ENCODE measurements around the gene PARD3B. TPM values are rescaled to one million over a fixed set of nuclear protein-coding genes. Genes with fewer than 3 reads are reported as not detected.

The PARD3B gene
- total RNA-seq, 1 experiment from 2014 or later: 5.8 TPM

DNA sequence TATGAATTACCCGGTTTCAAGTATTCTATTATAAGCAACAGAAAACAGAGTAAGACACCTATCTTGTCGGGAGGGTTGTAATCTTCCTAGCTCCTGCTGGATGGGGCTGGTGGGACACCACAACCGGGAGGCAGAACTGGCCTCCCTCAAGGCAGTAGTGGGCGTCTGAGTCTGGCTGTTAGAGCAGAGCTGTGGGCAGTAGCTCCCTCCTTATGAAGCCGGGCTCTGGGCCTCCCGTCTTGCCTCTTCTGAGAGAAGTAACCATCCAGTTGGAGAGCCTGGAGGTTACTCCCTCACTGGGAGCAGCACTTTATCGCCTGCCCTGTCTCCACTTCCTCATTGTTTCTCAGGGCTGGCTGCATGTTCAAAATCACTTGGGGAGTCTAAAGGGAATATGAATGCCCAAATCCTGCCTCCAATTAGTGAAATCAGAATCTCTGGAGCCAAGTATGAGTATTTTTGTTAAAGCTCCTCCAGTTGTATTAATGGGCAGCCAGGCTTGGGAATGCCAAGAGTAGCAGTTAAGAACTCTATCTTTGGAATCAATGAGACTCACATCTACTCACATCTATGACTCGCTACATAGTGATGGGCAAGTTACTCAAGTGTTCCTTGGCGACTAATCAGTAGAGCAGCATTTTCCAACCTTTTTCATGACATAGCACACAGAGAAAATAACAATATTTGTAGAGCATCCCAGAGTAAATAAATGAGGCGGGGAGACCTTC is 1109.8 kb downstream of the PARD3B start:
- no peak for DNase-seq (ENCODE audit: extremely low read depth, low read depth)

DNA sequence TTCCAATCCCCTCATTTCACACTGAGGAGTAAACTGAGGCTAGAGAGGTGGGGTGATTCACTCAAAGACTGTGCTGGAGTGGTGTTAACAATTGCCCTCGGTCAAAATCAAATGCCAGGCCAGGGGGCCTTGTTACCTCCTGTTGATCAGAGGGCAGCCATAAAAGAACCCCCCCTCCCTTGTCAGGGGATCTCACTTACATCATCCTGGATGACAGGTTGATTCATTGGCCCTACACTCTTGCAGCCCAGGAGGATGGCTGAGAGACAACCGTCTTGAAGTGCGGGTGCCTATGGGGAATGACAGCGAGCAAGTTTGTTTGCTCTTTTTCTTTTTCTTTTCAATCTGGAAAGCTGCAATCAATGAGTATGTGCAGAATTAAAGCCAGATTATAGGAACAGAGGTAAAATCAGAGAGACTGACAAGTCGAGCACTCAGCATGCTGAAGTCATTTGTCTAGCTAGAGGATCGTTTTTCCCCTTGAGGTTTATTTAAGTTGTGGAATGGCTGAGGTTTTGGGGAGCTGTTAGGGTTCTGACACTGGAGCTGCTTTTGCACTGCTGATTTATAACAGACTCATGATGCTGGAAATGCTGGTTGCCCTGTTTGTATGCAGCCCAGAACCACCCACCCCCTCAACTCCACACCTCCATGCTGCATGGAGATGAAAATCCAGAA is 1110.6 kb downstream of the PARD3B start:
- no peak for DNase-seq (ENCODE audit: extremely low read depth, low read depth)

DNA sequence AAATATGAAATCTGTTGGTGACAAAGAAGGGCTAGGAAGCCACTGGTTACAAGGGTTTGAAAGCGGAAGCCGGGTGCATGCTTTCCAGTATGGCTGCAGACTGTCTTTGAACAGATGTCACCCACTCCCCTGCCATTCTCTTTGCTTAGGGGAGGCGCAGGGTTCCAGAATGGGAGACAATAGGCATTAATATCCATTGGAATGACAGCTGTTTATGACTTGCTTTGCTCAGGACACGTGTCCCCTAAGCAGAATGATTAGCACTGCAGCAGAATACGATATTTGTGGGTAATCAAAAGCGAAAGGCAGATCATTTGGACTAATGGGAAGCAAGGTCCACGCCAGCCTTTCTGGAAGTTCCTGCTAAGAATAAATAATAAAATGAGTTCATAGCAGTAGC is 1111.2 kb downstream of the PARD3B start:
- no peak for DNase-seq (ENCODE audit: extremely low read depth, low read depth)

DNA sequence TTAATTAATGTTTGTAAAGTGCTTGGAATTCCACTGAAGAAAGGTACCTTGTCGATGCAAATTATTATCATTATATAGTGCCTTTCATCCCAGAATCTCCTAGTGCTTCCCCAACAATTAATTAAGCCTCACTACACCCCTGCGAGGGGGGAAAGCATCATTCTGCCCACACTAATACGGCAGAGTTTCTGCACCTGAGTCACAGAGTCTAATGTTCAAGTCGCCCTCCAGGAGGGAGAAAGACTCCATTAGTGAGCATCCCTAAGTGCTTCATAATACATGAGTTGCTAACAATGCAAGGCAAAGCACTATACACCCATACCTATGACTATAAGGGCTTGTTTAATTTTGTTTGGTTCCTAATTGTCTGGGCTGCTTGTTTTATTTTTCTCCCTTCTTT is 1111.7 kb downstream of the PARD3B start:
- DNase-seq (ENCODE audit: extremely low read depth, low read depth): no peak

DNA sequence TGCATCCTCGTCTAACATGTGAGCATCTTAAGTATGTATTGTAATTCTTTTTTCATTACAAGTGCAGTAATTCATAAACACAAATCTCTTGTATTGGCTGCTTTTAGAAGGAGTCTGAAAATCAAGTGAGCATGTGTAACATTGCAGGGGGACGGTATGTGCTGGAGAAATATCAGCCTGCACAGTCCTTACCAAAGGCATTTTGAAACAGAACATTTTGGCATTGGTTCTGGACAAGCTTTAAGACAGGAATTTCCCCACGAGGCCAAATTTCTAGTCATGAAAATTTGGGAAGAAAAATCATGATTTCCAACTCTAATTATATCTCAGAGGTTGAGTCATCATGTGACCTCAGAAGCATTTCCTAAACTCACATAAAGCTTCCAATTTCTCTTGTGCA is 1112.3 kb downstream of the PARD3B start:
- no peak for DNase-seq (ENCODE audit: extremely low read depth, low read depth)

DNA sequence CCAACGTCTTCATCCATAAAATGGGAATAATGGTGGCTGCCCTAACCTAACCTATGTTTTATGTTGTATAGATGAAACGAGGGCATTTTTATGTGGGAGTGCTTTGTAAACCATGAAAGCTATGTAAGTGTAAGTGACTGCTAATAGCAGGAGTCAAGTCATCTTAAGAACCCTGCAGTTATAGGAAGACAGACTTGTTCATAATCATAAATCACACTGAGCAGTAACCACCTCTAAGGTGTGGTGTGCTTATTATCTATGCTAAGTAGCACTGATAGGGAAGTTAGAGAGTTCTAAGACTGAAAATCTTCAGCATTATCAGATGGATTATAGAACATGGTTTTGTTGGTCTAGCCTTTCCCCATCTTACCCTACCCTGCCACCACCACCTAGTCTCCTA is 1112.8 kb downstream of the PARD3B start:
- no peak for DNase-seq (ENCODE audit: extremely low read depth, low read depth)

DNA sequence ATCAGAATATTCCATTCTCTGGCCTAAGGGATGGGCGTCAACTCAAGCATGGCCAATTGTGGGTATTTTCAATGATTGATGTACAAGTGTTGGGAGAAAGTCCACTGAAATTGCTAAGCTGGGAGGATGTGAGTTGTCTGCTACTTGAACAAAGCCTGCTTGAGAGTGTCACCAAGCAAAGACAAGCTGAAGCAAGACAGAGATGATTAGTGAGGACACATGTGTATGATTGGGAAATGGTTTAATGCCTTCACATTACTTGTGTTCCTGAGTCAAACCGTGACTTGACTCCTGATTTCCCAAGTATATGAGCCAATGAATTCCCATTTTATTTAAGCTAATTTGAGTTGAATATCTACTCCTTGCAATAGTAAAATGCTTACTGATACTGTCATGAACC is 1113.3 kb downstream of the PARD3B start:
- DNase-seq (ENCODE audit: extremely low read depth, low read depth): no peak

DNA sequence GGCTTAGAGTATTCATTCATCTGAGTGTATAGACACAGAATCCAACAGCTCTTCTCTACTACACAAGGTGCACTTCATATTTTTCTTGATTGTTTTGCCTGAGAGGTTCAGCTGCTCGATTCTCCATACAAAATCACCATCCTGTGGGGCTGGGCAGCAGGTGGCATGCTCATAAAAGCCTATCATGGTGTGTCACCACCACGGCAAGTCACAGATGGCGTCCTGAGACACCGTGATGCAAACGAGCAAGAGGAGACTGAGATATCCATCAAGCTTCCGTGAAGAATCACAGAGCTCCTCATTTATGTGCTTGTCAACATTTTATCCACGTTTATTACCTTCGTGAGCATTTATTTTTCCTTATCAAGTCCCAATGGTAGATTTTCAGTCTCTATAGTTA is 1114.6 kb downstream of the PARD3B start:
- DNase-seq (ENCODE audit: extremely low read depth, low read depth): no peak

DNA sequence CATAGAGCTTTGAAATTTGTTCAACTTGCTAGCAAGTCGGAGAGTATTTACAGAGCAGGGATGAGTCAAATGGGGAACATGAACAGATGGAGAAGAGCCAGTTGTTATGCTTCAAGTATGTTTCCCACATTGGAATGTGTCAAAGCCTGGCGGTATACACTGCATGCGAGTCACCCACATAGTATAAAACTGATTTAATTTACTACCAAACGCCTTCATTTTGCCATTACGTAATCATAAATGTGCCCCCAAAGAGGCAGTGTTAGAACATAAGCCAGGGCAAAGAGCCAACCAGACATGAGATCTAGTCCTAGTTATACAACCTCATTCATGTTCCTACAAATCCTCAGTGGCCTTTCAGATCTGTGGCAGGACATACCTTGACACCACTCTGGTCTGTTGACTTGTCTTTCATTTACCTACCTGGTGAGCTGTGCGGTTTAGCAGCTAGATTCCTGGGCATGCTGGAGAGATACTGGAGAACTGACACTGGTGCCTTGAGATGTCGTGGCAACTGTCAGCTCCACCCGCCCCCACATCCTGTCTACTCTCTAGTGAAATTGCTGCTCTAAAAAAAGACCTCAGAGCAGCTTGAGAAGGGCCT is 1115.3 kb downstream of the PARD3B start:
- DNase-seq (ENCODE audit: extremely low read depth, low read depth): no peak

DNA sequence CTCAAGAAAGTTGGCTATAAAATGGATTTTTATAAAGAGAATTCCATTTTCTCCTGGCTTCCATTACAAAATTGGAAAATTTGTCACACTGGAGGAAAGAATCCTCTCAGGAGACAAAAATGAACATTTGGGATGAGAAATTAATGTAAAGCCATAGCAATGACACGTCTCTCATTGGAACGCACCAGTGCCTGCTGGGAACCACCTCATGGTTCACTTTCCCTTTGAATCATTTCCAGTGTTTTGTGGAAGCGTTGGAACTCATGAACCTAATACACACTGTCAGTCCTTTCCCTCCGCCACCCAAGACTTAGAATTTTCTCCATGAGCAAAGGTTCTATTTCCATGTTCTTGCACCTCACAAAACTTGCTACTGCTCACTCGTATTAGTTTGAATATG is 1116.0 kb downstream of the PARD3B start:
- no peak for DNase-seq (ENCODE audit: extremely low read depth, low read depth)

DNA sequence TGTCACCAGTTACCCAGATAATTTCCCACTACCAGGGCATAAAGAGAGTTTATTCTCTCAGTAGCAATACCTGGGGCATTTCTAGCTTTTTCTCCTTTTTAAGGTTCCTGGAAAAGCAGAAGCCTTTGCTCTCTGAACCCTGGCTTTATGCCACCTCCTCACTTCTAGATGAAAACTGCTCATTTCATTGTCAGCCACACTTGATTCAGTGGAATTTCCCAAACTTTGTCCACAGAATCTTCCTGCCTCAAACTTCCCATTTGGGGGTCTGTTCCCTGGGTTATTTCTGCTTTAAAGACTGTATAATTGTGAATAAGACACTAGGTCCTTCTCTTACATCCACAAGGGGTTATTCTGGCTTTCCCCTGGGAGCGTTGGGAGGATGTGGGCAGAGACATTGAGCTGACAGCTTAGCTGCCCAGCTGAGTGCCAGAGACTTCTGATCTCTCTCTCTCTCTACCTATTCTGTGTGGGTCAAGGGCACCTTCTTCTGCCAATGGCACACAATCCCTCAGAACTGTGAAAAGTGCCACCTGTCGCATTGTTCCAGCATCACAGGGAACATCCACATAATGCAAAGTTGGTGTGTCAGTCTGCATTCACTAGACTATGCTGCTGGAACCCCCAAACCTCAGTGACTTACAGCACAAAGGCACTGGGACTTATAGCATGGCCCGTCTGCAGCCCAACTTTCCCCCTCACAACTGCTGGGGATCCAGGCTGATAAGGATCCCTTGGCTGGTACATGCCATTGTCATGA is 1117.1 kb downstream of the PARD3B start:
- no peak for DNase-seq (ENCODE audit: extremely low read depth, low read depth)

DNA sequence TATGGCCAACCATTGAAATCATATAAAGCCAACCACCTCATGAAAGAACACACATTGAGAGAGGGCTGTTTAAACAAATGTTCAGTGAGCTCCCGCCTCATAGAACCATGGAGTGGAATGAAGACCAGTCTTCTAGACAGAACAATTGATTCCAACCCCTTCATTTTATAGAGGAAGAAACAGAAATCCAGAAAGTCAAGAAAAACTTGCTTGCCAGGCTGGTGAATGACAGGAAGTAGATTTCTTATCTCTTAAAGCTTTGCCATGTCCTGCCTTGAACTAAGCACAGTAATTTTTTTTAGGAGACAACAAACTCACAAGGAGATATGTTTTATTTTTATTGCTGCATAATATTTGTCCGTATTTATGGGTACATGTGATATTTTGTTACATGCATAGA is 1120.5 kb downstream of the PARD3B start:
- DNase-seq (ENCODE audit: extremely low read depth, low read depth): no peak

Small RNAs within 50 kb of the gene (small RNA-seq; reads per million reads assigned to genes)
- gene AC008171.1: 0 reads per million in 2 experiments

Data from NCI-H460 (cell line).